Esophagus muscularis mucosa (tissue), 4 donors: ENCODE measurements around the gene KCTD11.

ENCODE experiments used
- EP300 ChIP-seq: sonication (generic); formaldehyde crosslinking; IDR thresholded peaks from one replicate; pipeline ENCODE4 v1.6.1; 2017; ENCODE audit warnings: antibody characterized with exemption
- POLR2A ChIP-seq: fragments of 450-650 bp; IDR thresholded peaks from one replicate; pipeline ENCODE4 v1.6.1; 2017; ENCODE audit warnings: antibody characterized with exemption, moderate library complexity, mild to moderate bottlenecking, low read depth
- POLR2AphosphoS5 ChIP-seq, 2 donors: sonication (generic); formaldehyde crosslinking; IDR thresholded peaks; one replicate each; pipeline ENCODE4 v1.6.1; 2017; ENCODE audit warnings: antibody characterized with exemption in 2 of 2
- TF ChIP-seq, protein P1 (sequence below), 3 experiments: fragments of 200-600 bp in 2 of 3; fragments of 450-650 bp in 1 of 3; sonication (generic) in 2 of 3; IDR thresholded peaks; one replicate each; pipeline ENCODE4 v1.5.1; 2017 to 2019; ENCODE audit warnings: antibody characterized with exemption in 3 of 3, mild to moderate bottlenecking in 2 of 3, moderate library complexity in 1 of 3

DNA sequence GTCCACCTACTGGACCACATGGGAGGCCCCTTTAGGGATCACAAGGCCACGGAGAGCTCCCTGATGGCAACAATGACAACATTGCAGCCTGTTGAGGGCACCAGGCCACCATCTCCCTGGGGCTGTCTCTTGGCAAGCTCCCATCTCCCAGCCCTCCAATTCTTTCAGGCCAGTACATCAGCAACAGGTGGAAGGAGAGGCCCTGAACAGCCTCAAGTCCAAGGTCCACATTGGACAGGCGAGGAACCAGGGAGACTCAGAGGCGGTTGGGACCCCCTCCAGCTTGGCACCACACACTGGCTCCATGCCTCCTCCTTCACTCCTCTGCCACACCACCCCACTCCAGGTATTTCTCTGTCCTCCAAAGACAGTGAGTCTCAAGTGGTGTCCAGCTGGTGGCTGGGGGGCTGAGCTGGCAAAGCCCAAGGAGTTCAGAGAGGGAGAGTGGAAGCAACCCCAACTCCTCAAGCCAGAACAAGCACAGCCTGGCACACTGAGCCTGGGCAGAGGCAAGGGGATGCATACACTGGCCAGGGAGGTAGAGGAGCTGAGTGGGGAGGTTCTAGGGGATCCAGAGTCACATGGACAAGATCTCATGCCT is 16.9 kb upstream of the KCTD11 start:
- TF ChIP-seq, protein P1, sequence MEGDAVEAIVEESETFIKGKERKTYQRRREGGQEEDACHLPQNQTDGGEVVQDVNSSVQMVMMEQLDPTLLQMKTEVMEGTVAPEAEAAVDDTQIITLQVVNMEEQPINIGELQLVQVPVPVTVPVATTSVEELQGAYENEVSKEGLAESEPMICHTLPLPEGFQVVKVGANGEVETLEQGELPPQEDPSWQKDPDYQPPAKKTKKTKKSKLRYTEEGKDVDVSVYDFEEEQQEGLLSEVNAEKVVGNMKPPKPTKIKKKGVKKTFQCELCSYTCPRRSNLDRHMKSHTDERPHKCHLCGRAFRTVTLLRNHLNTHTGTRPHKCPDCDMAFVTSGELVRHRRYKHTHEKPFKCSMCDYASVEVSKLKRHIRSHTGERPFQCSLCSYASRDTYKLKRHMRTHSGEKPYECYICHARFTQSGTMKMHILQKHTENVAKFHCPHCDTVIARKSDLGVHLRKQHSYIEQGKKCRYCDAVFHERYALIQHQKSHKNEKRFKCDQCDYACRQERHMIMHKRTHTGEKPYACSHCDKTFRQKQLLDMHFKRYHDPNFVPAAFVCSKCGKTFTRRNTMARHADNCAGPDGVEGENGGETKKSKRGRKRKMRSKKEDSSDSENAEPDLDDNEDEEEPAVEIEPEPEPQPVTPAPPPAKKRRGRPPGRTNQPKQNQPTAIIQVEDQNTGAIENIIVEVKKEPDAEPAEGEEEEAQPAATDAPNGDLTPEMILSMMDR (IDR thresholded peaks at IDR 0.05): no peak
- TF ChIP-seq POLR2A: no peak
- no peak for TF ChIP-seq POLR2AphosphoS5 (IDR thresholded peaks at IDR 0.05)
- TF ChIP-seq EP300: no peak
